Large intestine (tissue), 3 donors: Measurements from ENCODE around the gene MEI4. TPM values are rescaled to one million over a fixed set of nuclear protein-coding genes. Genes with fewer than 3 reads are reported as not detected.
"Not testable (repeated sequence)": the region's sequence is repeated elsewhere in the genome, so short reads cannot be mapped to it uniquely, and the experiment has no call there.

Experiments
- DNase-seq, 2 donors: peaks; one replicate each; pipeline versions ENCODE4 v3.0.0 to v3.0.0-alpha.2; 2013
- H3K27ac ChIP-seq: one replicate; pipeline ENCODE4 v1.5.1; 2013; ENCODE audit warnings: low read length
- H3K27me3 ChIP-seq: 2 replicates; pipeline ENCODE4 v1.6.1; 2013; ENCODE audit warnings: low read length; ENCODE audit not compliant: control insufficient read depth, insufficient read depth
- H3K36me3 ChIP-seq: 2 replicates; pipeline ENCODE4 v1.6.1; 2013; ENCODE audit warnings: low read length; ENCODE audit not compliant: control insufficient read depth, insufficient read depth
- H3K4me1 ChIP-seq: one replicate; pipeline ENCODE4 v1.6.1; 2013; ENCODE audit warnings: low read length; ENCODE audit not compliant: control insufficient read depth, insufficient read depth
- H3K4me3 ChIP-seq: one replicate; pipeline ENCODE4 v1.5.1; 2013; ENCODE audit warnings: low read length
- H3K9me3 ChIP-seq: one replicate; pipeline ENCODE4 v1.6.1; 2013; ENCODE audit warnings: mild to moderate bottlenecking, low read depth, low read length, moderate library complexity; ENCODE audit not compliant: control insufficient read depth
- WGBS: methylation state at CpG from one replicate; pipeline ENCODE4 v1.1.5; 2013; ENCODE audit warnings: low lambda C conversion rate; ENCODE audit not compliant: insufficient coverage; 5-methylcytosine and 5-hydroxymethylcytosine counted together
- polyA plus RNA-seq: library from polyadenylated mRNA; unstranded; fragments of 120-200 nt; gene quantifications from one replicate; pipeline ENCODE4 v1.2.1, GENCODE V29; 2013

The MEI4 gene
- polyA plus RNA-seq, 1 donor = 0.09 TPM

DNA sequence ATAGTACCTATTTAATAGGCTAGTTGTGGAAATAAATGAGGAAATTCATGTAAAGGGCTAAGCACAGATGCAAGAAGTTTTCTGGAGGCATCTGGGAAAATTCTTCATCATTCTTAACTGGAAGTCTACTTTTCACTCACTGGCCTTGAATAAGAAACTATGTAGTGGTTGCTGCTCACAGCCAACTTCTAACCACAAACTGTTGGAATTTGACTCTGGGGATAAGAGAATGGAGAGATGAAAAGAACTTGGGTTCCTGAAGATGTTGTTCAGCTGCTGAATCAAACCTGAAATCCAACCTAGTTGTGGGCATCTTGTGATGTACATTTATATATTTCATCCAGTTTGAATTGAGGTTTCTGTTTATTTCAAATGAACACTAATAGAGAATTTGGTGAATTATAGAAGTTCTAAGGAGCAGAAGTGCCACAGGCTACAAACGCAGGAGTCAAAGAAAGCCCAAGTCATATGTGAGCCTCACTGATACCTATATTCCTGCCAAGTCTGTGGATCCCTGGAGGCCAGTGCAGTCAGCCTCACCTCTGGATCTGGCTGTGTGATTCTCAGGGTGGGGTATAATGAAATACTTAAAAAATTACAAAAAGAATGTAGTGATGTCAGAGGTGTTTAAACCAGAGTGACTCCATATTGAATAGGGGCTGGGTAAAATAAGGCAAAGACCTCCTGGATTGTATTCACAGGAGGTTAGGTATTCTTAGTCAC, 18.7 kb upstream of the MEI4 start:
- WGBS = no CpG with 5 or more reads among the region's 1 CpG
- DNase-seq = no peak

DNA sequence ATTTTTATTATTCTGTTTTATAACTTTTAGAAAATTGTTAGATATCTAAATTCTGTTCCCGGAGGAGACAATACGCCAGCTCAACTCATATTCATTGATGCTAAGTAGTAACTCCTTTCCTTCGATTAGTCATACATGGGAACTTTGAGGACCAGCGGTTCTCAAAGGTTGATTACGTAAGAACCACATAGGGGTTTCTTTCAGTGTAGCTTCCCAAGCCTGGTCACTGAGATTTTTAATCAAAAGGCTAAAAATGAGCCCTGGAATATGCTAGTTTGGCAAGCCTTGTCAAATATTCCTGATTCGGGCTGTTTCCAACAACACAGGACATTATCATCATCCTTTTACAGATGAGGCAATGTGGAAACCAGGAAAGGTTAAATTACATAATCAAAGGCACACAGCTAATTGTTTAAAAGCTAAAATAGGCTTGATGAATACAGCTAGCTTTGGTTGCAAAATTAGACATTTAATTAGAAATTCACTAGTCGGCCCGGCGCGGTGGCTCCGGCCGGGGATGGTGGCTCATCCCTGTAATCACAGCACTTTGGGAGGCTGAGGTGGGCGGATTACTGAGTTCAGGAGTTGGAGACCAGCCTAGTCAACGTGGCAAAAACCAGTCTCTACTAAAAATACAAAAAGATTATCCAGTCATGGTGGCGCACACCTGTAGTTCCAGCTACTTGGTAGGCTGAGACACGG, 14.6 kb upstream of the MEI4 start:
- Histone ChIP-seq H3K36me3 (no peaks in the 10 kb centered on the region), H3K27ac (no peak overlapping the region), H3K4me3 (no peak overlapping the region), H3K27me3 (no peaks in the 10 kb centered on the region), H3K9me3 (no peaks in the 10 kb centered on the region), H3K4me1 (no peaks in the 10 kb centered on the region)
- WGBS = 90% methylated on average over 2 of the region's 16 CpGs
- no peak for DNase-seq

More for the DNA sequence above, 18.7 kb upstream of the MEI4 start:
- no peaks in the 10 kb centered on the region for H3K9me3 ChIP-seq
- no peaks in the 10 kb centered on the region for H3K27me3 ChIP-seq
- H3K27ac ChIP-seq = no peak overlapping the region
- no peaks in the 10 kb centered on the region for H3K36me3 ChIP-seq
- no peak overlapping the region for H3K4me3 ChIP-seq
- H3K4me1 ChIP-seq = no peaks in the 10 kb centered on the region

DNA sequence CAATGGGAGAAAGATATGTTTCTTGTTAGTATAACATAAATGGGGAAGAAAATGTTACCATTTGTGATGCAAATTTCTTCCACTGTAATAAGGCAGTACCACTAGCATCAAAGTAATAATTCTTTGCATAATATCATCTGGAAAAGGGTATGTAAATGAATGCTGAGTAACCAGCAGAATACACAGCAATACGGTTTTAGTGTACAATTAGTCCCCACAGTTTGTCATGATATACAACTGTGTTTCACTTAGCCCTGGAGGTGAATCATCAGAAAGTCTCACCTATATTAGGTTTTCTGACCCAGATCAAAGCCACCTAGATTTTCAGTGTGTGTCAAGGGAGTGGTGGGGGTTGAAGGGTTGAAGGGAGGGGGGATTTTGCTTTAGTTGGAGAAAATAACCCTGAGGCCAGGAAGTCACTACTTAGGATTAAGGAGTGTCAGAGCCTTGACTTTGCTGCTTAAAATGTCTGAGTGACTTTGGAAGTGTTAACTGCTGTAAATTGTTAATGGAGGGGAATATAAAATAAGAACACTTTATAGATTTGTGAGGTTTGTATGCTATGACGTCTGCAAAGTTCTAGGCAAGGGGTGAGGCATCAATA, 8.6 kb upstream of the MEI4 start:
- H3K27ac ChIP-seq = no peak overlapping the region
- no peak overlapping the region for H3K4me3 ChIP-seq
- 29% methylated on average over 2 of the region's 2 CpGs for WGBS
- H3K36me3 ChIP-seq = no peaks in the 10 kb centered on the region
- H3K27me3 ChIP-seq = no peaks in the 10 kb centered on the region
- DNase-seq = no peak
- no peaks in the 10 kb centered on the region for H3K4me1 ChIP-seq
- H3K9me3 ChIP-seq = no peaks in the 10 kb centered on the region

DNA sequence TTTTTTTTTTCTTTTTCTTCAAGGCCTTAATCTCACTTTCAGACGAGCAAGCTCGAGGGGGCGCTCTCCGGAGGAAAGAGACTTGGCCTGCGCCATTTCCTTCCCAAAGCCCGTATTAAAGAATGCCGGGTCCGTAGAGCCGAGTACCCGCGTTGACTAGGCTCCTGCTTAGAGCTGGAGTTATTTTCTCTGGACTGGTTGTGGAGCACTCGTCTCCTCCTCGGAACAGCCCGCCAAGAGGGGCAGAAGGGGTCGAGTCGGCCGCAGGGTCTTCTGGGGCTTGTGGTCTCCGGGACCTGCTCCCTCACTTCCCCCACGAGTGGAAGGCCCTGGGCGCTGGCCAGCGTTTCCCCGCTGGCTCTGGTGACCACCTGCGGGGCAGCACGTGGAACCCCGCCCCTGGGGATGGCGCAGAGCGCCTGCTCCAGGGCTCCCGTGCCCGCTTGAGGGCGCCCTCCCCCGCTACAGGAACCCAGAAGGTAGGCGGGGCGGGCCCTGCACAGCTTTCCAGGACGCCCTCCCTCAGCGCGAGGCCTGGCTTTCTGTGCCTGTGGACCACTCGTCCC, 2.7 kb upstream of the MEI4 start:
- peaks cover 4% of the 10 kb centered on the region for H3K9me3 ChIP-seq
- H3K4me3 ChIP-seq = peak overlapping the region; percentile 31
- no peaks in the 10 kb centered on the region for H3K36me3 ChIP-seq
- no CpG with 5 or more reads among the region's 37 CpGs for WGBS
- H3K27ac ChIP-seq = peak overlapping the region; percentile 30
- no peaks in the 10 kb centered on the region for H3K4me1 ChIP-seq
- no peak for DNase-seq
- H3K27me3 ChIP-seq = no peaks in the 10 kb centered on the region

DNA sequence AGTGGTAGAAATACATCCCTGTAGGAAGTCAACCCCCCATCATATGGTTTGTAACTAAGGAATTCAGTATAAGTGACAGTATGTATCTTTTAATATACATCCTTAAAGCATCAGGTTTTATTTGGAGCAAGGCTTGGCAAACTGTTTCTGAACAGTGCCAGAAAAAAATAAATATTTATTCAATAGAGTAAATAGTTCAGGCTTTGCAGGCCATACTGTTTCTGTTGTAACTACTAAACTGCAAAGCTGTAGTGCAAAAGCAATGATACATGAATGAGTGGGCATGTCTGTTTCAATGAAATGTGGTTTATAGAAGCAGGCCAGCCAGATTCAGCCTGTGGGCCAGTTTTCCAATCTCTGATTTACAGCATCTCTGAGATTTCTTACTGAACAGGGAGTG, 977 bp downstream of the MEI4 start:
- Histone ChIP-seq H3K27ac (no peak overlapping the region), H3K4me3 (no peak overlapping the region), H3K36me3 (no peaks in the 10 kb centered on the region), H3K27me3 (no peaks in the 10 kb centered on the region), H3K4me1 (no peaks in the 10 kb centered on the region), H3K9me3 (peaks cover 4% of the 10 kb centered on the region)
- no peak for DNase-seq

DNA sequence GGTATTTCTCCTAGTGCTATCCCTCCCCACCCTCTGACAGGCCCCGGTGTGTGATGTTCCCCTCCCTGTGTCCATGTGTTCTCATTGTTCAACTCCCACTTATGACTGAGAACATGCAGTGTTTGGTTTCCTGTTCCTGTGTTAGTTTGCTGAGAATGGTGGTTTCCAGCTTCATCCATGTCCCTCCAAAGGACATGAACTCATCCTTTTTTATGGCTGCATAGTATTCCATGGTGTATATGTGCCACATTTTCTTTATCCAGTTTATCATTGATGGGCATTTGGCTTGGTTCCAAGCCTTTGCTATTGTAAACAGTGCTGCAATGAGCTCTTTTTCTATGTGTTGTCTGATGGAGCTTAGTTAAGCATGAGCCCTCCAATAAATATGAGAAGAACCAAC, 2.2 kb downstream of the MEI4 start:
- not testable (repeated sequence) for H3K4me1 ChIP-seq, DNase-seq, H3K27me3 ChIP-seq, H3K4me3 ChIP-seq, H3K9me3 ChIP-seq, H3K36me3 ChIP-seq, H3K27ac ChIP-seq
- WGBS = no CpG with 5 or more reads among the region's 1 CpG

DNA sequence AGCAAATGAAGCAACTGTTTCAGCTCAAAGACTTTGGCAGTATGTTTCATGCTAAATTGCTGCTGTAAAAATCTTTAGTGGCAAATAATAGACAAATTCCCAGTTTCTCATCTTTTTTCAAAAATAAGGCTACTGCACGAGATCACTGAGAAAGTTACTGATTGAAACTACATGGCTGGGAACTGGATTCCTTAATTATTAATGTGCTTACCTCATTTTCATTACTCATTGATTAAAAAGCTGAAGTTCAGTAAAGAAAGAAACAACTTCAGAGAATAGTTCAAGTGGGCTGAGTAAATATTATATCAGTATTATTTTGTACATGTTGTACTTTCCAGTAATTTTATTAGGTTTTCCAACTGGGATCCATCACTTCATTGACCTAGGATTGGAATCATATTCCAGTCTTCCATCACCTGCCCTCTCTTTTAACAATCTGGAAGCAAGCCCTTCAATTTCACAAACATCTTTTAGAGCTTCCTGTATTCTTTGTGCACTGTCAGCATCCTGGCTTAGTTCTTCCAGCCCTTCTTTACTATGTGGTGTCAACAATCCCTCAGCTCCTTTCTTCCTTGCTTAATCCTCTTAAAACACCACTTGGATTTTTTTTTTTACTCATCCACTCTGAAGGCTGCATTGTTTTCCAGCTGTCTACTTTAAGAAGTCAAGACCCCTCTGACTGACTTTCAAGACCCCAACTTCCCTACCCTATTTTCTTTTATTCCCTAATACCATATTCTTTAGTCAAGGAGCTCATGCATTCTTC, 4.3 kb downstream of the MEI4 start:
- Histone ChIP-seq H3K4me1 (no peaks in the 10 kb centered on the region), H3K36me3 (no peaks in the 10 kb centered on the region), H3K9me3 (no peaks in the 10 kb centered on the region), H3K4me3 (no peak overlapping the region), H3K27me3 (no peaks in the 10 kb centered on the region), H3K27ac (no peak overlapping the region)
- no peak for DNase-seq
- no CpG with 5 or more reads among the region's 1 CpG for WGBS

DNA sequence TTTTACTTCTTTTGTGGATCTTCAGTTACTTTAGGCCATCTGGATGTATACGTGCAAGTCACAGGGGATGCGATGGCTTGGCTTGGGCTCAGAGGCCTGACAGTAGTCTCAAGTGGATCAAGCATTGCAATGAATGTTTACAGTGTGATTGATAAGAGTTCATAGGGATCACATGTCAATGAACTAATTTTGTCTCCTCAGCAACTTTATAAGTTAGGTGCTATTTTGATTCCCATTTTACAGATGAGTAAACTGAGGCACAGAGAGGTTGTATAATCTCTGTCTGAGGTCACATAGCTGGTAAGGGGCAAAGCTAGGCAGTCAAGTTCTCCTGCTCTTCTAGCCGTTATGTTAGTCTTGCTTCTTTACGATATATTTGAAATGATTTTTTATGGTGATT, 13.5 kb downstream of the MEI4 start:
- Histone ChIP-seq H3K36me3 (no peaks in the 10 kb centered on the region), H3K4me1 (no peaks in the 10 kb centered on the region), H3K27me3 (no peaks in the 10 kb centered on the region), H3K27ac (no peak overlapping the region), H3K9me3 (no peaks in the 10 kb centered on the region), H3K4me3 (no peak overlapping the region)
- no CpG with 5 or more reads among the region's 4 CpGs for WGBS
- no peak for DNase-seq

DNA sequence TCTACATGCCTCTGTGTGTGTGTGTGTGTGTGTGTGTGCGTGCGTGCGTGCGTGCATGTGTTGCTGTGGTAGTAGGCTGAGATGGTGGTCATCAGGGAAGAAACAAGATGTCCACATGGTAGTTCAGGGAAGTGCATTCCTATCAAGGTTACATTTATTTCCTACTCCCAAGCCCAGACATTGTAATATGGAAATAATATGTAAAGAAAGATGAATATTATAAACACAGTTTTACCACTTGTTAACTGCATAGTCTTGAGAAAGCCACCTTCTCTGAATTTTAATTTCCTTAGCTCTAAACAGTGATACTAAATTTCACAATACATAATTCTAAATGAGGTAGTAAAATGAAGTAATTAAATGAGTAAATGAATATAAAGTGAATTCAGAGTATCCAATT, 14.0 kb downstream of the MEI4 start:
- Histone ChIP-seq H3K27ac (no peak overlapping the region), H3K36me3 (no peaks in the 10 kb centered on the region), H3K4me3 (no peak overlapping the region), H3K4me1 (no peaks in the 10 kb centered on the region), H3K9me3 (no peaks in the 10 kb centered on the region), H3K27me3 (no peaks in the 10 kb centered on the region)
- whole genome bisulfite sequencing = no CpG with 5 or more reads among the region's 4 CpGs
- DNase-seq = no peak

DNA sequence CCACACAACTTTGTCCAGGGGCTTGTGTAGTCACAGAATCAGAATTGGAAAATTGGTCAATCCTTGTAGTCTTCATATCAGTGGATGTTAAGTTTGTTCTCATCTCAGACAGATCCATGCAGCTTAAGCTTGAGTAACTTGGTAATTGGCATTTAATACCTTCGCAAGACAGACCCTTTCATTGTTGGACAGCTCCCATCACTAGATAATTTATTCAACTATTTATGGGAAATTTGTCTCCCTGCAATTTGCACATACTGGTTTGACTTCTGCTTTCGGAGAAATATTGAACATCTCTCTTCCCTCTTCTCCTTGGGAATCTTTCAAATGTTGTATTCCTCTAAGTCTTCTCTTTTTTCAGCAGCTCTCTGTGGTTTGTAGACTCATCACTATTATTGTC, 17.1 kb downstream of the MEI4 start:
- H3K4me3 ChIP-seq = no peak overlapping the region
- H3K27me3 ChIP-seq = no peaks in the 10 kb centered on the region
- no peaks in the 10 kb centered on the region for H3K4me1 ChIP-seq
- H3K36me3 ChIP-seq = no peaks in the 10 kb centered on the region
- no peaks in the 10 kb centered on the region for H3K9me3 ChIP-seq
- WGBS = 100% methylated on average over 1 of the region's 2 CpGs
- H3K27ac ChIP-seq = no peak overlapping the region
- no peak for DNase-seq
